ENCODE data around the gene ATXN10.

GRCh38 chr22:45781966-45782365 is 110.3 kb downstream of the ATXN10 start:
- TF ChIP-seq NRF1 (IDR thresholded peaks at IDR 0.05; ENCODE audit: low read depth, low read length) = no peak
- no peak for TF ChIP-seq CTCF (IDR thresholded peaks at IDR 0.05; ENCODE audit: control extremely low read depth in 1 of 3, insufficient read depth in 1 of 3, low read depth in 1 of 3, low read length in 3 of 3)
- no peak for TF ChIP-seq HDAC6 (IDR thresholded peaks at IDR 0.05; ENCODE audit: low read depth, low read length)
- TF ChIP-seq JUND (IDR thresholded peaks at IDR 0.05; ENCODE audit: low read length) = no peak
- no peak for TF ChIP-seq CHD1 (IDR thresholded peaks at IDR 0.05; ENCODE audit: low read depth, low read length)
- TF ChIP-seq POLR2A (IDR thresholded peaks at IDR 0.05; ENCODE audit: control extremely low read depth in 1 of 2, low read depth in 2 of 2, low read length in 2 of 2) = no peak
- no peak for TF ChIP-seq TCF12 (IDR thresholded peaks at IDR 0.05; ENCODE audit: low read depth, low read length)
- TF ChIP-seq CREB1 (IDR thresholded peaks at IDR 0.05) = no peak
- no peak for TF ChIP-seq BRCA1 (IDR thresholded peaks at IDR 0.05; ENCODE audit: low read depth, low read length)
- TF ChIP-seq USF2 (IDR thresholded peaks at IDR 0.05; ENCODE audit: low read length) = no peak

Data from H1 (cell line).